Measurements from ENCODE around the gene TMEM179B. TPM values are rescaled to one million over a fixed set of nuclear protein-coding genes. Genes with fewer than 3 reads are reported as not detected.

The TMEM179B gene
- total and polyA plus RNA-seq, 2 of the 13 experiments (the other 11 are each of a cell fraction or from before 2014, with no cell fraction given): 24.8 to 25.7 TPM

DNA sequence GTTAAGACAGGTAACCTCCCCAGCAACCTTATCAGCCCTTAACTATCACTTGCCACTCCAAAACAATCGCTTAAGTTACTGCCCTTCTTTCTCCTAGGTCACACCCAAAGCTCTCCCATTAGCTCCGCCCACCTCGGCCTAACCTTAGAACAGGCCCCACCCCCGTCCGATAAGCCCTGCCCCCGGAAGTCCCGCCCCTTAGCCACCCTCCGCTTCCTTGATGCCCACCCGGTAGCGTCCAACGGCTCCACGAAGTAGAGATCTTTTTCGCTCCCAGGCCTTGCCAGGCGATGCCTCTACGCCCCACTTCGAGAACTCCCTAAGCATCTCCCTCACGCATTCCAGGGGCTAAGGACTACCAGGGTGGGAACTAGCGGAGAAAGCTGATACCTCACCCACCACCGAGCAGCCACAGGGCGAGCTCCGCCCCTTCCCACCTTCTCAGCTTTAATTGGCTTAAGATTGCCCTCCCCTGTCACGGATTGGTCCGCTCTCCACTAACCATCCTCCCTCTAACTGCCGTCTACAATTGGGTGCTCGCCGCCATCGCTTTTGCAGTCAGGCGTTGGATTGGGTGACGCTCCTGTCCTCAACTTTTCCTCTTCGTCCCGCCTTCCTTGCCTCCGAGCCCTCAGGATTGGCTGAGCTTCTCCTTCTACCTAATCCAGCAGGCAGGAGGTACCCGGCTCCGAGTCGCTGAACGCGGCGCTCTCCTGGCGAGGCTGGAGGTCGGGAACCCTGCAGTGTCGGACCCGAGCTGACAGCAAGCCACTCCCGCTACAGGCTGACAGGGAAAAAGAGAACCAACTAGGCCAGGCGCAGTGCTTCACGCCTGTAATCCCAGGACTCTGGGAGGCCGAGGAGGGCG is 33.2 kb upstream of the TMEM179B start, which contains the start of gene ZBTB3 (continued):
- TF ChIP-seq, protein P1, sequence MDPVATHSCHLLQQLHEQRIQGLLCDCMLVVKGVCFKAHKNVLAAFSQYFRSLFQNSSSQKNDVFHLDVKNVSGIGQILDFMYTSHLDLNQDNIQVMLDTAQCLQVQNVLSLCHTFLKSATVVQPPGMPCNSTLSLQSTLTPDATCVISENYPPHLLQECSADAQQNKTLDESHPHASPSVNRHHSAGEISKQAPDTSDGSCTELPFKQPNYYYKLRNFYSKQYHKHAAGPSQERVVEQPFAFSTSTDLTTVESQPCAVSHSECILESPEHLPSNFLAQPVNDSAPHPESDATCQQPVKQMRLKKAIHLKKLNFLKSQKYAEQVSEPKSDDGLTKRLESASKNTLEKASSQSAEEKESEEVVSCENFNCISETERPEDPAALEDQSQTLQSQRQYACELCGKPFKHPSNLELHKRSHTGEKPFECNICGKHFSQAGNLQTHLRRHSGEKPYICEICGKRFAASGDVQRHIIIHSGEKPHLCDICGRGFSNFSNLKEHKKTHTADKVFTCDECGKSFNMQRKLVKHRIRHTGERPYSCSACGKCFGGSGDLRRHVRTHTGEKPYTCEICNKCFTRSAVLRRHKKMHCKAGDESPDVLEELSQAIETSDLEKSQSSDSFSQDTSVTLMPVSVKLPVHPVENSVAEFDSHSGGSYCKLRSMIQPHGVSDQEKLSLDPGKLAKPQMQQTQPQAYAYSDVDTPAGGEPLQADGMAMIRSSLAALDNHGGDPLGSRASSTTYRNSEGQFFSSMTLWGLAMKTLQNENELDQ (CRISPR knock-in tag; IDR thresholded peaks at IDR 0.05; ENCODE audit: borderline replicate concordance): no peak
- peak; percentile 71; the same call in 1 of the 2 replicates for TF ChIP-seq SP5 (CRISPR knock-in tag; IDR thresholded peaks at IDR 0.05; ENCODE audit: borderline replicate concordance, low read depth)
- no peak for TF ChIP-seq NFATC3 (CRISPR knock-in tag; IDR thresholded peaks at IDR 0.05)
- no peak for TF ChIP-seq FOSL2 (CRISPR knock-in tag; IDR thresholded peaks at IDR 0.05)
- TF ChIP-seq, protein P2, sequence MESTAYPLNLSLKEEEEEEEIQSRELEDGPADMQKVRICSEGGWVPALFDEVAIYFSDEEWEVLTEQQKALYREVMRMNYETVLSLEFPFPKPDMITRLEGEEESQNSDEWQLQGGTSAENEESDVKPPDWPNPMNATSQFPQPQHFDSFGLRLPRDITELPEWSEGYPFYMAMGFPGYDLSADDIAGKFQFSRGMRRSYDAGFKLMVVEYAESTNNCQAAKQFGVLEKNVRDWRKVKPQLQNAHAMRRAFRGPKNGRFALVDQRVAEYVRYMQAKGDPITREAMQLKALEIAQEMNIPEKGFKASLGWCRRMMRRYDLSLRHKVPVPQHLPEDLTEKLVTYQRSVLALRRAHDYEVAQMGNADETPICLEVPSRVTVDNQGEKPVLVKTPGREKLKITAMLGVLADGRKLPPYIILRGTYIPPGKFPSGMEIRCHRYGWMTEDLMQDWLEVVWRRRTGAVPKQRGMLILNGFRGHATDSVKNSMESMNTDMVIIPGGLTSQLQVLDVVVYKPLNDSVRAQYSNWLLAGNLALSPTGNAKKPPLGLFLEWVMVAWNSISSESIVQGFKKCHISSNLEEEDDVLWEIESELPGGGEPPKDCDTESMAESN (CRISPR knock-in tag; conservative IDR thresholded peaks at IDR 0.05): no peak
- TF ChIP-seq, protein P3, sequence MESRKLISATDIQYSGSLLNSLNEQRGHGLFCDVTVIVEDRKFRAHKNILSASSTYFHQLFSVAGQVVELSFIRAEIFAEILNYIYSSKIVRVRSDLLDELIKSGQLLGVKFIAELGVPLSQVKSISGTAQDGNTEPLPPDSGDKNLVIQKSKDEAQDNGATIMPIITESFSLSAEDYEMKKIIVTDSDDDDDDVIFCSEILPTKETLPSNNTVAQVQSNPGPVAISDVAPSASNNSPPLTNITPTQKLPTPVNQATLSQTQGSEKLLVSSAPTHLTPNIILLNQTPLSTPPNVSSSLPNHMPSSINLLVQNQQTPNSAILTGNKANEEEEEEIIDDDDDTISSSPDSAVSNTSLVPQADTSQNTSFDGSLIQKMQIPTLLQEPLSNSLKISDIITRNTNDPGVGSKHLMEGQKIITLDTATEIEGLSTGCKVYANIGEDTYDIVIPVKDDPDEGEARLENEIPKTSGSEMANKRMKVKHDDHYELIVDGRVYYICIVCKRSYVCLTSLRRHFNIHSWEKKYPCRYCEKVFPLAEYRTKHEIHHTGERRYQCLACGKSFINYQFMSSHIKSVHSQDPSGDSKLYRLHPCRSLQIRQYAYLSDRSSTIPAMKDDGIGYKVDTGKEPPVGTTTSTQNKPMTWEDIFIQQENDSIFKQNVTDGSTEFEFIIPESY (CRISPR knock-in tag; IDR thresholded peaks at IDR 0.05): no peak
- TF ChIP-seq KLF11 (CRISPR knock-in tag; IDR thresholded peaks at IDR 0.05): no peak
- TF ChIP-seq, protein P4, sequence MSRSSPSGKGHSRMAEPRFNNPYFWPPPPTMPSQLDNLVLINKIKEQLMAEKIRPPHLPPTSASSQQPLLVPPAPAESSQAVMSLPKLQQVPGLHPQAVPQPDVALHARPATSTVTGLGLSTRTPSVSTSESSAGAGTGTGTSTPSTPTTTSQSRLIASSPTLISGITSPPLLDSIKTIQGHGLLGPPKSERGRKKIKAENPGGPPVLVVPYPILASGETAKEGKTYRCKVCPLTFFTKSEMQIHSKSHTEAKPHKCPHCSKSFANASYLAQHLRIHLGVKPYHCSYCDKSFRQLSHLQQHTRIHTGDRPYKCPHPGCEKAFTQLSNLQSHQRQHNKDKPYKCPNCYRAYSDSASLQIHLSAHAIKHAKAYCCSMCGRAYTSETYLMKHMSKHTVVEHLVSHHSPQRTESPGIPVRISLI (CRISPR knock-in tag; IDR thresholded peaks at IDR 0.05; ENCODE audit: borderline replicate concordance): no peak
- TF ChIP-seq ZNF552 (CRISPR knock-in tag; IDR thresholded peaks at IDR 0.05; ENCODE audit: borderline replicate concordance): no peak
- TF ChIP-seq, protein P5, sequence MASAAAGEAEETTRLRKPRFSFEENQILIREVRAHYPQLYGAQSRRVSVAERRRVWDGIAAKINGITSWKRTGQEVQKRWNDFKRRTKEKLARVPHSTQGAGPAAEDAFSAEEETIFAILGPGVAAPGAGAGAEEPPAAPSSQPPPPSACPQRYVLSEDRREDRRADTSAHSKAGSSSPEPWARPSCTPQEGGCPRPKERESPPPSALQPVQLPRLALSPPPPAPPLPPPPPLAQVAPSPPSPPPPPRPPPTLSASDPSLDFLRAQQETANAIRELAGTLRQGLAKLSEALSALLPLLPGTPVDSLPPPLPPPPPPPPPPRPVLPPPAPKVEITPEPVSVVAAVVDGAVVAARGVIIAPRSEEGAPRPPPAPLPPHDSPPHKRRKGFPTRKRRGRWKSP (CRISPR knock-in tag; IDR thresholded peaks at IDR 0.05): no peak
- peak; percentile 66; the same call in 1 of the 2 replicates for TF ChIP-seq CHD2 (IDR thresholded peaks at IDR 0.05; ENCODE audit: low read depth, low read length)
- no peak for TF ChIP-seq ZNF235 (CRISPR knock-in tag; IDR thresholded peaks at IDR 0.05; ENCODE audit: borderline replicate concordance)
- no peak for TF ChIP-seq PHF21A (CRISPR knock-in tag; IDR thresholded peaks at IDR 0.05)
- TF ChIP-seq, protein P6, sequence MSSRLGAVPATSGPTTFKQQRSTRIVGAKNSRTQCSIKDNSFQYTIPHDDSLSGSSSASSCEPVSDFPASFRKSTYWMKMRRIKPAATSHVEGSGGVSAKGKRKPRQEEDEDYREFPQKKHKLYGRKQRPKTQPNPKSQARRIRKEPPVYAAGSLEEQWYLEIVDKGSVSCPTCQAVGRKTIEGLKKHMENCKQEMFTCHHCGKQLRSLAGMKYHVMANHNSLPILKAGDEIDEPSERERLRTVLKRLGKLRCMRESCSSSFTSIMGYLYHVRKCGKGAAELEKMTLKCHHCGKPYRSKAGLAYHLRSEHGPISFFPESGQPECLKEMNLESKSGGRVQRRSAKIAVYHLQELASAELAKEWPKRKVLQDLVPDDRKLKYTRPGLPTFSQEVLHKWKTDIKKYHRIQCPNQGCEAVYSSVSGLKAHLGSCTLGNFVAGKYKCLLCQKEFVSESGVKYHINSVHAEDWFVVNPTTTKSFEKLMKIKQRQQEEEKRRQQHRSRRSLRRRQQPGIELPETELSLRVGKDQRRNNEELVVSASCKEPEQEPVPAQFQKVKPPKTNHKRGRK (CRISPR knock-in tag; IDR thresholded peaks at IDR 0.05): no peak
- TF ChIP-seq ZSCAN25 (CRISPR knock-in tag; IDR thresholded peaks at IDR 0.05): peak; percentile 31; the same call in 1 of the 2 replicates
- TF ChIP-seq, protein P7, sequence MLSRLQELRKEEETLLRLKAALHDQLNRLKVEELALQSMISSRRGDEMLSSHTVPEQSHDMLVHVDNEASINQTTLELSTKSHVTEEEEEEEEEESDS (CRISPR knock-in tag; IDR thresholded peaks at IDR 0.05; ENCODE audit: borderline replicate concordance): no peak
- no peak for TF ChIP-seq MIER2 (CRISPR knock-in tag; IDR thresholded peaks at IDR 0.05)
- no peak for TF ChIP-seq ZNF660 (CRISPR knock-in tag; IDR thresholded peaks at IDR 0.05; ENCODE audit: borderline replicate concordance, low read depth)
